Testis (tissue), 3 donors: Measurements from ENCODE around the gene WDR44. TPM values are rescaled to one million over a fixed set of nuclear protein-coding genes. Genes with fewer than 3 reads are reported as not detected.

Source experiments
- DNase-seq: peaks from one replicate; pipeline ENCODE4 v3.0.0-alpha.2; 2019
- H3K27ac ChIP-seq, 2 donors: fragments of 200-600 bp; sonication (generic); one replicate each; pipeline ENCODE4 v1.5.1; 2019
- H3K27me3 ChIP-seq: fragments of 200-600 bp; sonication (generic); one replicate; pipeline ENCODE4 v1.5.1; 2019
- H3K36me3 ChIP-seq: fragments of 200-600 bp; sonication (generic); one replicate; pipeline ENCODE4 v1.5.1; 2017; ENCODE audit warnings: low read depth; ENCODE audit errors: missing control alignments
- H3K4me1 ChIP-seq: fragments of 200-600 bp; sonication (generic); one replicate; pipeline ENCODE4 v1.5.1; 2019
- H3K4me3 ChIP-seq, 2 donors: fragments of 200-600 bp; sonication (generic); one replicate each; pipeline ENCODE4 v1.5.1; 2017 to 2019
- H3K9me3 ChIP-seq: fragments of 200-600 bp; sonication (generic); one replicate; pipeline ENCODE4 v1.5.1; 2017
- CTCF ChIP-seq, 3 experiments: fragments of 450-650 bp in 2 of 3; fragments of 200-600 bp in 1 of 3; sonication (generic) in 1 of 3; IDR thresholded peaks; one replicate each; pipeline ENCODE4 v1.5.1; 2016 to 2019; ENCODE audit warnings: antibody characterized with exemption in 3 of 3, mild to moderate bottlenecking in 2 of 3, moderate library complexity in 1 of 3
- POLR2A ChIP-seq: fragments of 450-650 bp; IDR thresholded peaks from one replicate; pipeline ENCODE4 v1.6.1; 2017; ENCODE audit warnings: antibody characterized with exemption, mild to moderate bottlenecking, moderate library complexity
- WGBS, 2 donors: methylation state at CpG; one replicate each; pipeline ENCODE4 v1.1.5; 2018; 5-methylcytosine and 5-hydroxymethylcytosine counted together
- intact Hi-C: fragments of 100-400 bp; cut with DNase I; formaldehyde crosslinking; loops from one replicate; pipeline ENCODE4 v1.15.1; 2023; ENCODE audit warnings: low total_unique reads
- polyA plus RNA-seq: library from polyadenylated mRNA; stranded (reverse); fragments of 350-450 nt; fragmentation: Illumina TruSeq; extraction: RNeasy Lipid Tissue Mini Kit (QIAGEN cat#74804); gene quantifications from one replicate; pipeline ENCODE4 v1.2.3, GENCODE V29; 2014; ENCODE audit warnings: low read depth, low replicate concordance; ENCODE audit not compliant: insufficient read depth
- total RNA-seq, 2 donors: library from RNA; depleted of rRNA; stranded (reverse); fragments of >200 nt; gene quantifications; one replicate each; pipeline ENCODE4 v1.2.3, GENCODE V29; 2016

WDR44 gene
- total and polyA plus RNA-seq, 3 donors from 2014 or later, result 13.1 to 26.8 (median 25.0) TPM

GRCh38 chrX:118355225-118355920 is 9.5 kb downstream of the WDR44 start:
- Histone ChIP-seq H3K9me3 (no peaks in the 10 kb centered on the region), H3K27me3 (no peaks in the 10 kb centered on the region), H3K36me3 (no peaks in the 10 kb centered on the region), H3K27ac (no peak overlapping the region), H3K4me3 (no peak overlapping the region), H3K4me1 (peaks cover 2% of the 10 kb centered on the region)
- intact Hi-C loops, result no loop called here
- DNase-seq, result no peak
- TF ChIP-seq CTCF (IDR thresholded peaks at IDR 0.05) (no peak), POLR2A (no peak)
- 79 to 90% methylated on average over 2 of the region's 2 CpGs for WGBS, 2 donors

- Histone ChIP-seq H3K4me1 (no peaks in the 10 kb centered on the region), H3K27ac (no peak overlapping the region)
- WGBS, 2 donors, result 43 to 54% methylated on average over 2 of the region's 2 CpGs
Observed at GRCh38 chrX:118356154-118356701, 10.3 kb downstream of the WDR44 start.

GRCh38 chrX:118360429-118361125 is 14.7 kb downstream of the WDR44 start:
- Histone ChIP-seq H3K4me3 (no peak overlapping the region), H3K36me3 (no peaks in the 10 kb centered on the region), H3K4me1 (no peaks in the 10 kb centered on the region), H3K9me3 (no peaks in the 10 kb centered on the region), H3K27me3 (no peaks in the 10 kb centered on the region), H3K27ac (no peak overlapping the region)
- DNase-seq, result no peak
- 55 to 65% methylated on average over 3 of the region's 3 CpGs for WGBS, 2 donors
- intact Hi-C loops, result no loop called here
- TF ChIP-seq CTCF (IDR thresholded peaks at IDR 0.05) (no peak), POLR2A (no peak)

More at GRCh38 chrX:118356154-118356701, 10.3 kb downstream of the WDR44 start:
- Histone ChIP-seq H3K4me3 (no peak overlapping the region), H3K9me3 (no peaks in the 10 kb centered on the region), H3K36me3 (no peaks in the 10 kb centered on the region), H3K27me3 (no peaks in the 10 kb centered on the region)
- DNase-seq, result no peak
- no peak for TF ChIP-seq CTCF (IDR thresholded peaks at IDR 0.05)
- TF ChIP-seq POLR2A, result no peak
- intact Hi-C loops, result no loop called here

GRCh38 chrX:118364261-118364660 is 18.4 kb downstream of the WDR44 start:
- intact Hi-C loops, result no loop called here
- Histone ChIP-seq H3K27ac (no peak overlapping the region), H3K27me3 (no peaks in the 10 kb centered on the region), H3K4me3 (no peak overlapping the region), H3K9me3 (no peaks in the 10 kb centered on the region), H3K36me3 (no peaks in the 10 kb centered on the region), H3K4me1 (no peaks in the 10 kb centered on the region)
- TF ChIP-seq CTCF (IDR thresholded peaks at IDR 0.05) (no peak), POLR2A (no peak)
- DNase-seq, result no peak
